H1 (cell line): Measurements from ENCODE around the gene COL2A1. TPM values are rescaled to one million over a fixed set of nuclear protein-coding genes. Genes with fewer than 3 reads are reported as not detected.

Experiments
- CTCF ChIA-PET: fragments of 300-600 bp; sonication (Branson Sonifier 250); formaldehyde crosslinking; loops from one replicate; lab custom pipeline; 2021; ENCODE audit not compliant: partially characterized antibody; lab: Charles Lee
- POLR2A ChIA-PET: fragments of 300-600 bp; sonication (Branson Sonifier 250); formaldehyde crosslinking; loops from one replicate; lab custom pipeline; 2021; ENCODE audit warnings: inconsistent platforms; ENCODE audit not compliant: partially characterized antibody; lab: Charles Lee
- DNase-seq, 2 experiments: peaks; one replicate each; pipeline versions ENCODE4 v3.0.0 to v3.0.0-alpha.2; 2010 to 2022; ENCODE audit warnings: low spot score in 2 of 2, low read depth in 1 of 2, mixed read lengths in 1 of 2
- FAIRE-seq: peaks from 2 replicates; lab custom pipeline; 2011; peaks lifted over from hg19 to GRCh38; lab: Jason Lieb, UNC
- H2AFZ ChIP-seq: 2 replicates; pipeline ENCODE4 v1.8.1; 2012; ENCODE audit warnings: low read length, inconsistent platforms
- H2AK5ac ChIP-seq: 2 replicates; pipeline ENCODE4 v1.6.1; 2013; ENCODE audit warnings: low read depth, low read length
- H2BK120ac ChIP-seq: replicated peaks from 2 replicates; pipeline ENCODE3; 2013; ENCODE audit warnings: low read depth, low read length, inconsistent platforms
- H2BK12ac ChIP-seq: 2 replicates; pipeline ENCODE4 v1.6.1; 2013; ENCODE audit warnings: low read depth, low read length
- H2BK15ac ChIP-seq: 2 replicates; pipeline ENCODE4 v1.6.1; 2013; ENCODE audit warnings: low read length
- H2BK20ac ChIP-seq: 2 replicates; pipeline ENCODE4 v1.6.1; 2013; ENCODE audit warnings: low read length
- H2BK5ac ChIP-seq: 2 replicates; pipeline ENCODE4 v1.6.1; 2013; ENCODE audit warnings: low read depth, low read length
- H3K14ac ChIP-seq: 2 replicates; pipeline ENCODE4 v1.6.1; 2013; ENCODE audit warnings: inconsistent platforms; ENCODE audit not compliant: insufficient read length
- H3K18ac ChIP-seq: 2 replicates; pipeline ENCODE4 v1.6.1; 2013; ENCODE audit warnings: low read length; ENCODE audit errors: extremely low read depth
- H3K23ac ChIP-seq: 2 replicates; pipeline ENCODE4 v1.6.1; 2013; ENCODE audit warnings: inconsistent platforms; ENCODE audit not compliant: insufficient read length
- H3K23me2 ChIP-seq: 2 replicates; pipeline ENCODE4 v1.6.1; 2013; ENCODE audit warnings: low read depth, low read length
- H3K27ac ChIP-seq: 2 replicates; pipeline ENCODE4 v1.6.1; 2011; ENCODE audit warnings: low read depth, low read length, inconsistent platforms
- H3K27me3 ChIP-seq, 4 experiments: replicated peaks in 1 of 4; 1 replicate in 1 of 4; 2 replicates in 3 of 4; pipeline versions ENCODE4 v1.6.1 to v1.8.1; 2011 to 2013; ENCODE audit warnings: low read length in 3 of 4, mild to moderate bottlenecking in 3 of 4, inconsistent platforms in 2 of 4, mixed read lengths in 2 of 4, moderate library complexity in 1 of 4; ENCODE audit not compliant: control insufficient read depth in 3 of 4, insufficient read depth in 3 of 4; ENCODE audit errors: extremely low read depth in 1 of 4
- H3K36me3 ChIP-seq, 4 experiments: 2 replicates each; pipeline versions ENCODE4 v1.6.1 to v1.8.1; 2011 to 2013; ENCODE audit warnings: mild to moderate bottlenecking in 4 of 4, low read length in 3 of 4, moderate library complexity in 2 of 4, control low read depth in 1 of 4, inconsistent platforms in 1 of 4; ENCODE audit not compliant: insufficient read depth in 4 of 4, control insufficient read depth in 2 of 4
- H3K4ac ChIP-seq: replicated peaks from 2 replicates; pipeline ENCODE3; 2013; ENCODE audit warnings: low read length, low read depth, mixed read lengths, inconsistent platforms; ENCODE audit not compliant: insufficient read length
- H3K4me1 ChIP-seq, 4 experiments: replicated peaks in 1 of 4; 1 replicate in 1 of 4; 2 replicates in 3 of 4; pipeline versions ENCODE4 v1.6.1 to v1.8.1; 2011 to 2013; ENCODE audit warnings: low read length in 3 of 4, inconsistent platforms in 2 of 4, mixed read lengths in 1 of 4; ENCODE audit not compliant: insufficient read depth in 4 of 4, control insufficient read depth in 3 of 4
- H3K4me2 ChIP-seq, 2 experiments: 2 replicates each; pipeline versions ENCODE4 v1.6.1 to v1.8.1; 2011 to 2013; ENCODE audit warnings: low read depth in 2 of 2, low read length in 2 of 2, control low read depth in 1 of 2, inconsistent platforms in 1 of 2, mild to moderate bottlenecking in 1 of 2; ENCODE audit not compliant: insufficient read depth in 1 of 2
- H3K4me3 ChIP-seq, 4 experiments: fragments of 200-600, 300-600 bp in 1 of 4; sonication (generic), shearing (Covaris generic), sonication (Bioruptor Twin) in 1 of 4; 2 replicates each; pipeline versions ENCODE4 v1.5.1 to v1.8.1; 2011 to 2016; ENCODE audit warnings: low read length in 4 of 4, low read depth in 3 of 4, control low read depth in 2 of 4, inconsistent platforms in 2 of 4, mild to moderate bottlenecking in 2 of 4, mixed read lengths in 1 of 4, moderate library complexity in 1 of 4; ENCODE audit not compliant: insufficient read depth in 2 of 4; ENCODE audit errors: extremely low read depth in 1 of 4
- H3K56ac ChIP-seq: replicated peaks from 2 replicates; pipeline ENCODE3; 2013; ENCODE audit warnings: low read depth, mild to moderate bottlenecking, mixed read lengths, low read length, inconsistent platforms; ENCODE audit not compliant: insufficient read length
- H3K79me1 ChIP-seq: 2 replicates; pipeline ENCODE4 v1.6.1; 2013; ENCODE audit warnings: low read depth, low read length, control low read depth
- H3K79me2 ChIP-seq, 2 experiments: 2 replicates each; pipeline versions ENCODE4 v1.6.1 to v1.8.1; 2012 to 2013; ENCODE audit warnings: low read length in 2 of 2, mild to moderate bottlenecking in 2 of 2, inconsistent platforms in 1 of 2; ENCODE audit not compliant: insufficient read depth in 2 of 2, control insufficient read depth in 1 of 2
- H3K9ac ChIP-seq, 4 experiments: replicated peaks in 1 of 4; 1 replicate in 1 of 4; 2 replicates in 3 of 4; pipeline versions ENCODE4 v1.6.1 to v1.8.1; 2011 to 2013; ENCODE audit warnings: low read depth in 3 of 4, low read length in 3 of 4, control low read depth in 2 of 4, mild to moderate bottlenecking in 2 of 4, moderate library complexity in 2 of 4, inconsistent platforms in 1 of 4; ENCODE audit errors: extremely low read depth in 1 of 4
- H3K9me3 ChIP-seq, 2 experiments: 2 replicates each; pipeline versions ENCODE4 v1.6.1 to v1.8.1; 2012 to 2013; ENCODE audit warnings: mild to moderate bottlenecking in 2 of 2, moderate library complexity in 2 of 2, control low read depth in 1 of 2, inconsistent platforms in 1 of 2, low read depth in 1 of 2, low read length in 1 of 2, mixed read lengths in 1 of 2; ENCODE audit not compliant: insufficient read depth in 2 of 2
- H4K20me1 ChIP-seq, 2 experiments: replicated peaks in 1 of 2; 2 replicates each; pipeline versions ENCODE3 to v1.8.1; 2011 to 2013; ENCODE audit warnings: inconsistent platforms in 2 of 2, low read length in 2 of 2, mild to moderate bottlenecking in 1 of 2; ENCODE audit not compliant: insufficient read depth in 2 of 2, control insufficient read depth in 1 of 2
- H4K5ac ChIP-seq: 2 replicates; pipeline ENCODE4 v1.6.1; 2013; ENCODE audit warnings: low read length, low read depth, mixed read lengths, inconsistent platforms; ENCODE audit not compliant: insufficient read length
- H4K8ac ChIP-seq: 2 replicates; pipeline ENCODE4 v1.8.0; 2013; ENCODE audit warnings: mild to moderate bottlenecking, moderate library complexity, low read length, inconsistent platforms; ENCODE audit not compliant: insufficient read depth; ENCODE audit errors: extremely low read depth
- H4K91ac ChIP-seq: replicated peaks from 2 replicates; pipeline ENCODE3; 2013; ENCODE audit warnings: low read length, mixed read lengths, inconsistent platforms; ENCODE audit not compliant: insufficient read length
- CBX5 ChIP-seq: fragments of 300-800, 300-1000 bp; sonication (generic); IDR thresholded peaks from 2 replicates; pipeline ENCODE4 v1.7.1; 2016; ENCODE audit warnings: antibody characterized with exemption, low read length, low read depth
- CEBPB ChIP-seq: IDR thresholded peaks from 2 replicates; pipeline ENCODE4 v1.6.1; 2012; ENCODE audit warnings: low read depth, low read length
- EGR1 ChIP-seq: IDR thresholded peaks from 2 replicates; pipeline ENCODE4 v1.6.1; 2011; ENCODE audit warnings: low read depth, low read length, borderline replicate concordance
- EP300 ChIP-seq, 2 experiments: IDR thresholded peaks; 1 replicate in 1 of 2; 2 replicates in 1 of 2; pipeline ENCODE4 v1.6.1; 2011 to 2012; ENCODE audit warnings: low read depth in 2 of 2, low read length in 2 of 2, mild to moderate bottlenecking in 2 of 2, borderline replicate concordance in 1 of 2, inconsistent platforms in 1 of 2, moderate library complexity in 1 of 2
- GTF2F1 ChIP-seq: IDR thresholded peaks from 2 replicates; pipeline ENCODE4 v1.6.1; 2012; ENCODE audit warnings: low read depth, low read length, improper control_type of control experiment, borderline replicate concordance
- SAP30 ChIP-seq: fragments of 300-600 bp; sonication (generic); IDR thresholded peaks from 2 replicates; pipeline ENCODE4 v1.7.1; 2012; ENCODE audit warnings: low read length, moderate library complexity, mild to moderate bottlenecking, inconsistent platforms; ENCODE audit not compliant: insufficient read depth, insufficient replicate concordance
- SP2 ChIP-seq: IDR thresholded peaks from 2 replicates; pipeline ENCODE4 v1.6.1; 2012; ENCODE audit warnings: mild to moderate bottlenecking, low read length, inconsistent platforms
- TBP ChIP-seq: IDR thresholded peaks from 2 replicates; pipeline ENCODE4 v1.6.1; 2011; ENCODE audit warnings: low read depth, low read length, improper control_type of control experiment
- TCF12 ChIP-seq: IDR thresholded peaks from 2 replicates; pipeline ENCODE4 v1.6.1; 2011; ENCODE audit warnings: low read depth, mild to moderate bottlenecking, low read length
- TEAD4 ChIP-seq: IDR thresholded peaks from 2 replicates; pipeline ENCODE4 v1.6.1; 2012; ENCODE audit warnings: low read depth, low read length, inconsistent platforms, mixed read lengths
- WGBS, 2 experiments: shearing (Covaris generic) in 1 of 2; methylation state at CpG; one replicate each; pipeline versions ENCODE4 v1.1.6 to v1.1.7; 2013 to 2015; ENCODE audit warnings: low lambda C conversion rate in 2 of 2, mixed read lengths in 2 of 2, inconsistent platforms in 1 of 2, low coverage in 1 of 2, missing lambda C conversion rate in 1 of 2; ENCODE audit not compliant: insufficient replicate concordance in 2 of 2, insufficient coverage in 1 of 2, insufficient read length in 1 of 2; ENCODE audit errors: extremely low coverage in 1 of 2, missing lambda C conversion rate in 1 of 2; 5-methylcytosine and 5-hydroxymethylcytosine counted together
- polyA plus RNA-seq, 7 experiments: library from polyadenylated mRNA; depleted of rRNA in 3 of 7; stranded (reverse) in 5 of 7; unstranded in 2 of 7; fragments of >200 nt in 5 of 7; fragments of 200-250 nt in 2 of 7; gene quantifications; 1 replicate in 5 of 7; 2 replicates in 1 of 7; 4 replicates in 1 of 7; pipeline versions ENCODE4 v1.2.1 to v1.2.3, GENCODE V29; 2011 to 2013; ENCODE audit warnings: missing spikeins in 2 of 7, mixed read lengths in 2 of 7
- total RNA-seq: library from RNA; stranded (reverse); fragmentation: NEBNext Ultra II Directional; extraction: Animal tissue kit (Norgen Biotek cat#: 25700); gene quantifications from 2 replicates; pipeline ENCODE4 v1.2.1, GENCODE V29; 2021
- TF ChIP-seq, protein P1 (sequence below): IDR thresholded peaks from 2 replicates; pipeline ENCODE4 v1.6.1; 2012; ENCODE audit warnings: inconsistent platforms

The COL2A1 gene
- total and polyA plus RNA-seq, 2 of the 8 experiments (the other 6 are each of a cell fraction or from before 2014, with no cell fraction given), result 4.2 to 14.6 TPM

DNA sequence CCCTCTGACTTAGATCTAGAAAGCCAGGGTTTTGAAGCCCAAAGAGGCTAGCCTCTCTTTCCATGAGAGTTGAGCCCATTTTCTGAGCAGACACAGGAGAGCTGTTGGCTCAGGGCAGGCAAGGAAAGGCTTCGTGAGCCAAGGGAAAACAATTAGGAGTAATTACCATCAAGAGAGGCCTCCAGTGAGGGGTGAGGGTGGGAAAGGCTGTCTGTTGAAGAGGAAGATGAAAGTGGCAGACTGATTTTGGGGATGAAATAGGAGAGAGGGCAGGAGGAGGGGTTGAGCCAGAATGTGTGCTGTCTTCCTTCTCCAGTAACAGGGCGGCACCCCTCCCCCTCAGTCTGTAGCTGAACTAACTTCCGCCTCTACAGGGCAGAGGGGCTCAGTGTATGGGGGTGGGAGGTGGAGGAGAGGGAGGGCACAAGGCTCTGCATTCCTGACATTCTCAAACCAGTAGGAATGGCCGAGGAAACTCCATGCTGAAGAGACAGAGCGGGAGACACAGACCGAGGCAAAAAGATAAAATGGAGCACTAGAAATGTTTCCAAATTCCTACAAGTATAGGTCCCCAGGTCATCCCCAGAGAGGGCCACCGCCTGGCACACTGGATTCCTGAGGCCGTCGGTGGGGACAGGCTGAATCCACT lies 33.1 kb upstream of the COL2A1 start:
- H4K91ac ChIP-seq, result peak overlapping the region; percentile 97
- H3K18ac ChIP-seq, result peak overlapping the region; percentile 54
- peaks cover 4 to 27% (median 18%) of the 10 kb centered on the region in 4 experiments; a peak in 5 of 7 replicates for H3K27me3 ChIP-seq
- ChIA-PET POLR2A (interaction anchor here (0.7 to 1.6 kb wide), 9 partner anchors 9 to 146 kb away, joined by 3 to 8 read pairs (median 4); partner anchors contain the start of genes COL2A1 and SENP1), CTCF (interaction anchor here (1.0 to 1.4 kb wide), 3 partner anchors 10 to 88 kb away, joined by 3 read pairs; no protein-coding TSS in a partner anchor)
- WGBS, 2 experiments, result 13% methylated on average over 9 of the region's 9 CpGs; no CpG with 5 or more reads in 1 of the 2 experiments
- no peaks in the 10 kb centered on the region for H3K36me3 ChIP-seq
- H4K5ac ChIP-seq, result peak overlapping the region; percentile 57
- H3K79me1 ChIP-seq, result no peaks in the 10 kb centered on the region
- H2AFZ ChIP-seq, result peak overlapping the region; percentile 22; the same call in 1 of the 2 replicates
- peak overlapping the region; percentile 88; the same call in 1 of the 2 replicates for H2AK5ac ChIP-seq
- H3K23ac ChIP-seq, result no peak overlapping the region
- no peak overlapping the region for H3K14ac ChIP-seq
- H2BK15ac ChIP-seq, result 0 out of 2 replicates have a peak overlapping the region, but pooled peaks have one; percentile 47
- H3K4ac ChIP-seq, result peak overlapping the region; percentile 30
- H2BK12ac ChIP-seq, result peak overlapping the region; percentile 100
- peaks cover 2% of the 10 kb centered on the region; the same call in 1 of the 2 replicates for H3K23me2 ChIP-seq
- H4K8ac ChIP-seq, result peak overlapping the region; percentile 39; the same call in 1 of the 2 replicates
- peak overlapping the region; percentile 87; the same call in 1 of the 2 replicates for H2BK5ac ChIP-seq
- H3K4me1 ChIP-seq, result peaks cover 11 to 17% (median 14%) of the 10 kb centered on the region in 4 experiments
- DNase-seq (peak; percentile 84 to 87), FAIRE-seq (peak; percentile 96)
- no peaks in the 10 kb centered on the region for H4K20me1 ChIP-seq
- peak overlapping the region in 3 of 4 experiments; percentile 22 to 58 (median 58); a peak in 5 of 7 replicates for H3K9ac ChIP-seq
- H2BK20ac ChIP-seq, result peak overlapping the region; percentile 10; the same call in 1 of the 2 replicates
- peak overlapping the region; percentile 13 for H3K56ac ChIP-seq
- peak overlapping the region in 2 of 4 experiments; percentile 26 to 46; a peak in 4 of 8 replicates for H3K4me3 ChIP-seq
- peak overlapping the region; percentile 67 for H3K27ac ChIP-seq
- peak overlapping the region; percentile 34 for H2BK120ac ChIP-seq
- H3K4me2 ChIP-seq, result peak overlapping the region; percentile 69 to 71
- H3K9me3 ChIP-seq, result no peaks in the 10 kb centered on the region
- no peaks in the 10 kb centered on the region for H3K79me2 ChIP-seq
- TF ChIP-seq GTF2F1 (no peak), TBP (no peak; the same call in 1 of the 2 replicates), SAP30 (no peak), CBX5 (no peak), SP2 (no peak), TEAD4 (peak; percentile 99), EGR1 (peak; percentile 78; the same call in 1 of the 2 replicates), CEBPB (0 out of 2 replicates have a peak, but pooled peaks have one; percentile 1), EP300 (IDR thresholded peaks at IDR 0.05; ENCODE audit: borderline replicate concordance in 1 of 2, low read depth in 2 of 2, low read length in 2 of 2) (peak; percentile 14 to 90), TCF12 (0 out of 2 replicates have a peak, but pooled peaks have one; percentile 76)
- TF ChIP-seq, protein P1, sequence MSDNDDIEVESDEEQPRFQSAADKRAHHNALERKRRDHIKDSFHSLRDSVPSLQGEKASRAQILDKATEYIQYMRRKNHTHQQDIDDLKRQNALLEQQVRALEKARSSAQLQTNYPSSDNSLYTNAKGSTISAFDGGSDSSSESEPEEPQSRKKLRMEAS, result peak; percentile 45; the same call in 1 of the 2 replicates
